HG02588 (cell line): ENCODE measurements around the gene FGF11.
"Not testable (repeated sequence)": the region's sequence is repeated elsewhere in the genome, so short reads cannot be mapped to it uniquely, and the experiment has no call there.

Experiments used
- ATAC-seq: cut with Tn5 transposase; IDR thresholded peaks from one replicate; pipeline ENCODE4 v1.9.1; 2021; ENCODE audit warnings: mild to moderate bottlenecking, moderate library complexity; ENCODE audit not compliant: unreplicated experiment

The FGF11 gene

GRCh38 chr17:7460850-7461660, 21.7 kb downstream of the FGF11 start:
- ATAC-seq, result no peak

DNA sequence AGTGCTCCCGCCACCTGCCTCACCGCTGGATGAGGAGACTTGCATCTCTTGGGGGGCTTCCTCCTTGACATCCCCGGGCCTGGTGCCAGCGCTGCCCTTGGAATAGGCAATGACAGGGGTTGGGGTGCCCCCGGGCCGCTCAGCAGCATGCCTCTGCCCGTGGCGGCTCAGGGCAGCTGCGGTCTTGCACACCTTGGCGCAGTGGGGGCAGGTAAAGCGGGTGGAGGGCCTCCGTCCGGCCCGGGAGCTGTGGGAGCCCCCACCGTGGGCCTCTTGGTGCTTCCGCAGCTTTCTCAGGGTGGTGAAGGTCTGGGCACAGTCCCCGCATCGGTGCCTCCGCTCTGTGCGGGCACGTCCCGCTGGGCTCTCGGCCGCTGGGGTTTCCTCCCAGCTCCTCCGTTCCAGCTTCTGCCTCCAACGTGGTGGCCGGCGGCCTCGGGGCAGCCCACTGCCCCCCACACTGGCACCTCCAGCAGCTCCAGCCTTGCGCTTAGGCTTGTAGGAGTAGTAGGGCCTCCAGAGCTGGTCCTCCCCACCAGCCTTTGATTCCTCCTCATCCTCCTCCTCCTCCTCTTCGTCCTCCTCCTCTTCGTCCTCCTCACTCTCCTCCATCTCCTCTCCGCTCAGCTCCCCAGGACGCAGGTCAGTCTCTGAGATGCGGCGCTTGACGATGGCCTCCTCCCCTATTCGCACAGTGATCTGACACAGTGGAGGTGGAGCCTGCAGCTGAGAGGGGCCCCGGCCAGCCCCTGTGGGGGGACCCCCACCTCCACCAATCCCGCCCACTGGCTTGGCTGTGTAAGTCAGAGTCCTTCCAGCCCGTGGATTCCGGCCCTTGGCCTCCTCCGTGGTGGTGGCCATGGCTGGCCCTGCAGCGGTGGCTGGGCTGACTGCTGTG, 23.4 kb downstream of the FGF11 start:
- ATAC-seq, result no peak

DNA sequence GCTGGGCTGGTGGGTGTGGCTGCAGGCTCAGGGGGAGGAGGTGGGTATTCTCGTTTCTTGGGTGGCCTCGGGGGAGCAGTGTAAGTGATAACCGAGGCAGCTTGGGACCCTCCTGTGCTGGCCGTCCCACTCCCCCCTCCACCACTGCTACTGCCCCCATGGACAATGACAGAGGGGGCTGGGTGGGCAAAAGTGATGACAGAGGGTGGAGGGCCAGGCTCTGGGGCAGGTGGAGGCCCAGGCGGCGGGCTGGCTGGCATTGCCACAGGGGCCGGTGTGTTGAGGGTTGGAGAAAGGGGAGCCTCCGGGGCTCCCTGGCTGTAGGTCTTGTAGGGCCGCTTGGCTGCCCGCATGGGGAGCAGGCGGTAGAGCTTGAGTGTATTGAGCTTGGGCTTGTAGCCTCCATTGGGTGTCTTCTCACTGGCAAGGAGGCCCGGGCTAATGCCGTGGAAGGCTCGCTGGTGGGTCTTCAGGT, 24.1 kb downstream of the FGF11 start:
- ATAC-seq, result no peak

- ATAC-seq, result no peak
Observed at GRCh38 chr17:7464081-7464480, 24.8 kb downstream of the FGF11 start.

- no peak for ATAC-seq
Observed at GRCh38 chr17:7465597-7466275, 26.4 kb downstream of the FGF11 start.

- no peak for ATAC-seq
Observed at GRCh38 chr17:7466318-7466638, 27.0 kb downstream of the FGF11 start.

DNA sequence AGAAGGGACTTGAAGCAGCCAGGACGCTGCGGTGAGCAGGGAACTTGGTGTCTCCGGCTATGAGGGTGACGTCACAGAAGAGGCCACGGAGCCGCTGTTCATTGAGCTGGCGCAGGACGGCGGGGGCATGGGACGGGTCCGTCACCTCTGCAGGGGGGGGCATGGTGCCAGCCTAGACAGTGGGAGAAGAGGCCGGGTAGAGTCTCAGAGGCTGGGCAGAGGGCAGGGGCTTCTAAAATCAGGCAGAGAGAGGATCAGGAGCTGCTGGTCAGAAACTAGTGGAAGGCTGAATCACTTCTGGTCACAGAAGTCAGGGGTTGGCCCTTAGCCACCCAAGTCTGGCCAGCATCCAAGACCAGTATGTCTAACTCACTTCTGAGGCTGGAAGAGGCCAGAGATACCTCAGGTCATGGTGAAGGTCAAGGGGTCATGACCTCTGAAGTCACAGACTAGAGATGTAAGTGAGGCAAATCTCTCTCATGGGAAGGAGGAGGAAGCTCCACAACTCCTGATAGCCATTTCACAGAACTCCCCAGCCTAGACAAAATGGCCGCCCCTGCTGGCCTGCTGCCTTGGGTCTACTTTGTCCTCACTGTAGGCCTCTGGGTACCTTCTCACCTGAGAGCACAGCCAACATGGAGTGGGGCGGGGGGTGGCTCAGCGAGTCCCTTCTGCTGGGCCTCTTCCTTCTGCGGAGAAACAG, 27.5 kb downstream of the FGF11 start:
- no peak for ATAC-seq

DNA sequence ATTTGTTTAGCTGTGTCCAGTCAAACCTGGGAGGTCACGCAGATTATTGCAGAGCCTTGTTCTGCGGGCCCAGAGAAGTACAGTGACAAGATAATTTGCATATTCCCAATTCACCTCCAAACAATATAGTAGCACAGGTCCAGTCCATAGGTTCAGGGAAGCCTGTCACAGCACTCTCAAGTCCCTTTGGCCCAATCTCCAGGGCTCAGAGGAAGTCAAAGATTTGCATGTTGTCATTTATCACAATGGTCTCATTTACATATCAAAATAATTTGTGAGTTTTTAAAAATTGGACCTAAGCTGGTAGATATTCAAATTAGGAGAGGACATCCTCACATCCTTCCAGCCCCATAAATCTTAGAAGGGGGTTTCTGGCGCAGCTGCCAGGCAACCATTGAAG, 28.2 kb downstream of the FGF11 start:
- ATAC-seq, result no peak

GRCh38 chr17:7468290-7468689, 29.0 kb downstream of the FGF11 start:
- ATAC-seq, result no peak

DNA sequence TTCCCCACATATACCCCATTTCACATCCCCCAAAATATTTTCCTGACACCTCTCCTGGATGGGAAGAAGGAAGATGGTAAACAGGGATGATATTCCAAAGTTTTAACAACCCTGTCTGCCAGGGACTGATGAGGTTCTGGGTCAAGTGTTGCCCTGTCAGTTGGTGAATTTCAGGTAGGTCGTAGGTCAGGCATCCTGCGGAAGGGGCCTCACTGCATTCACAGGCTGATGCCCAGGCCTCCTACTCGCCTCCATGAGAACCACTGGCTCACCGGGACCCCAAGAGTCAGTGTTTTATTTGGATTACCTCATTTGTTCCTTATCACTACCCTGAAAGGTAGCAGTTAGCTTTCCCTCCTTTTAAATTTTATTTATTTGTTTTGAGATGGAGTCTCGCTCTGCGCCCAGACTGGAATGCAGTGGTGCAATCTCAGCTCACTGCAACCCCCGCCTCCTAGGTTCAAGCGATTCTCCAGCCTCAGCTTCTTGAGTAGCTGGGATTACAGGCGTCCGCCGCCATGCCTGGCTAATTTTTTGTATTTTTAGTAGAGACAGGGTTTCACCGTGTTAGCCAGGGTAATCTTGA, 29.6 kb downstream of the FGF11 start:
- no peak for ATAC-seq

DNA sequence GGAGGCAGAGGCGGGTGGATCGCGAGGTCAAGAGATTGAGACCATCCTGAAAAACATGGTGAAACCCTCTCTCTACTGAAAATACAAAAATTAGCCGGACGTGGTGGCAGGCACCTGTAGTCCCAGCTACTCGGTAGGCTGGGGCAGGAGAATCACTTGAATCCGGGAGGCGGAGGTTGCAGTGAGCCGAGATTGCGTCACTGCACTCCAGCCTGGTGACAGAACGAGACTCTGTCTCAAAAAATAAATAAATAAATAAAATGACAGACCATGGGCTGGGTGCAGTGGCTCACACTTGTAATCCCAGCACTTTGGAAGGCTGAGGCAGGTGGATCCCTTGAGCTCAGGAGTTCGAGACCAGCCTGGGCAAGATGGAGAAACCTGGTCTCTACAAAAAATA, 30.5 kb downstream of the FGF11 start:
- ATAC-seq, result not testable (repeated sequence)

GRCh38 chr17:7470457-7470973, 31.2 kb downstream of the FGF11 start:
- ATAC-seq, result not testable (repeated sequence)

DNA sequence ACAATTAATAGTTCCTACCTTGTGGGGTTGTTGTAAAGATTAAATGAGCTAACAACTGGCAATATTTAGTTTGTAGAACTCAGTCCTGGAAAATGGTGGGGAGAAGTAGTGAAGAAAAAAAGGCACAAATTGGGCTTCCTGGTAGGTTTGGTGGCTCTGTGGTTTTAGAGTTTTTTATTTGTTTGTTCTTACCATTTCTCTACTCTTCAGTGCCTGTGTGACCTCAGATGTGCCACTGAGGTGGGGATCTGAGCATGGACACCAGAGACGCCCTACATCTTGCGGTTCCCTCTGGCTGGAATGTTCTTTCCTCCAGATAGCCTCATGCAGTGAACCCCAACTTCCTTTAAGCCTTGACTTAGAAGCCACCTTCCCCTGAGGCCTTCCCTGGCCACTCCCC, 32.4 kb downstream of the FGF11 start:
- no peak for ATAC-seq

GRCh38 chr17:7474767-7475166, 35.5 kb downstream of the FGF11 start:
- not testable (repeated sequence) for ATAC-seq

- ATAC-seq, result no peak
Observed at GRCh38 chr17:7475764-7476422, 36.6 kb downstream of the FGF11 start.

DNA sequence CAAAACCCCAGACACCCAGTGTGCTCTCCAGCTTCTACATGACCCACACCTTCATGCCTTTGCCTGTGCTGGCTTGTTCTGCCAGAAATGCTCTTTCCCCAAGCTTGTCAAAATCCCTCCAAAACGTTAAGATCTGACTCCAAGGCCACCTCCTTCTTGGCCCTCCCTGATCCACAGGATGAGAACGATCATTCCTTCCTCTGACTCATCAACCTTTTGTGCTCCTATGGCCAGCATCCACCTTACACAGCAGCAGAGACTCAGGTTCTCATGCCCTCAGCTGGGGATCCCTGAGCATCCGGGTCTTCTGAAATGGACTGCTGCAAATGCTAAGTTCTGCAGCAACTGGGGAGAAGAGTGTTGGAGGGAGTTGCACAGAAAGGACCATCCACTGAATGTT, 37.2 kb downstream of the FGF11 start:
- no peak for ATAC-seq

DNA sequence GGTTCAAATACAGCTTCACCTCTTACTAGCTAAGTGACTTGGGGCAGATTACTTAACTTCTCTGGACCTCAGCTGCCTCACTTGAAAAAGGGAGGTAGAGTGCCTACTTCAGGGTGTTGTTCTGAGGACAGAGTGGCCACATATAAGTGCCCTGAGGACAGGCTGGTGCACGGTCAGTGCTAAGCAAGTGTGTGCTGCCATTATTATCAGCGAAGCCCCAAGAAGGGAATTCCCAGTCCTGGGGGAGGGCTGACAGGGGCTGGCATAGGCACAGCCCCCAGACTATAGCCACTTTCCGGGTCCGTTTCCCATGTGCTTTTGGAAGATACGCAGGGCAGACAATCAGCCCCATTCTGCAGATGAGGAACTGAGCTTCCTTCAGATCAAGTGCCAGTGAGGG, 37.6 kb downstream of the FGF11 start:
- ATAC-seq, result no peak

GRCh38 chr17:7477392-7478275, 38.3 kb downstream of the FGF11 start:
- ATAC-seq, result no peak
